ENCODE measurements around the gene GLYATL2.

GRCh38 chr11:58880166-58880565 is 35.7 kb upstream of the GLYATL2 start:
- no peak for TF ChIP-seq CTCF (IDR thresholded peaks at IDR 0.05; ENCODE audit: poor library complexity, severe bottlenecking)
- TF ChIP-seq MXI1 (conservative IDR thresholded peaks at IDR 0.05; ENCODE audit: poor library complexity, severe bottlenecking) = no peak
- no peak for TF ChIP-seq EP300 (conservative IDR thresholded peaks at IDR 0.05; ENCODE audit: poor library complexity, severe bottlenecking)
- TF ChIP-seq, protein P1, sequence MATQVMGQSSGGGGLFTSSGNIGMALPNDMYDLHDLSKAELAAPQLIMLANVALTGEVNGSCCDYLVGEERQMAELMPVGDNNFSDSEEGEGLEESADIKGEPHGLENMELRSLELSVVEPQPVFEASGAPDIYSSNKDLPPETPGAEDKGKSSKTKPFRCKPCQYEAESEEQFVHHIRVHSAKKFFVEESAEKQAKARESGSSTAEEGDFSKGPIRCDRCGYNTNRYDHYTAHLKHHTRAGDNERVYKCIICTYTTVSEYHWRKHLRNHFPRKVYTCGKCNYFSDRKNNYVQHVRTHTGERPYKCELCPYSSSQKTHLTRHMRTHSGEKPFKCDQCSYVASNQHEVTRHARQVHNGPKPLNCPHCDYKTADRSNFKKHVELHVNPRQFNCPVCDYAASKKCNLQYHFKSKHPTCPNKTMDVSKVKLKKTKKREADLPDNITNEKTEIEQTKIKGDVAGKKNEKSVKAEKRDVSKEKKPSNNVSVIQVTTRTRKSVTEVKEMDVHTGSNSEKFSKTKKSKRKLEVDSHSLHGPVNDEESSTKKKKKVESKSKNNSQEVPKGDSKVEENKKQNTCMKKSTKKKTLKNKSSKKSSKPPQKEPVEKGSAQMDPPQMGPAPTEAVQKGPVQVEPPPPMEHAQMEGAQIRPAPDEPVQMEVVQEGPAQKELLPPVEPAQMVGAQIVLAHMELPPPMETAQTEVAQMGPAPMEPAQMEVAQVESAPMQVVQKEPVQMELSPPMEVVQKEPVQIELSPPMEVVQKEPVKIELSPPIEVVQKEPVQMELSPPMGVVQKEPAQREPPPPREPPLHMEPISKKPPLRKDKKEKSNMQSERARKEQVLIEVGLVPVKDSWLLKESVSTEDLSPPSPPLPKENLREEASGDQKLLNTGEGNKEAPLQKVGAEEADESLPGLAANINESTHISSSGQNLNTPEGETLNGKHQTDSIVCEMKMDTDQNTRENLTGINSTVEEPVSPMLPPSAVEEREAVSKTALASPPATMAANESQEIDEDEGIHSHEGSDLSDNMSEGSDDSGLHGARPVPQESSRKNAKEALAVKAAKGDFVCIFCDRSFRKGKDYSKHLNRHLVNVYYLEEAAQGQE (IDR thresholded peaks at IDR 0.05; ENCODE audit: borderline replicate concordance) = no peak
- no peak for TF ChIP-seq TAF1 (IDR thresholded peaks at IDR 0.05; ENCODE audit: low read depth)
- no peak for TF ChIP-seq POLR2AphosphoS5 (IDR thresholded peaks at IDR 0.05)
- no peak for TF ChIP-seq EZH2 (IDR thresholded peaks at IDR 0.05; ENCODE audit: borderline replicate concordance, insufficient read depth, low read length, poor library complexity, severe bottlenecking)
- TF ChIP-seq RAD21 (conservative IDR thresholded peaks at IDR 0.05) = no peak
- TF ChIP-seq SMC3 (conservative IDR thresholded peaks at IDR 0.05; ENCODE audit: poor library complexity) = no peak
